Measurements from ENCODE around the gene PLPP3. TPM values are rescaled to one million over a fixed set of nuclear protein-coding genes. Genes with fewer than 3 reads are reported as not detected.
A peak's percentile ranks its signal among the peaks of the same experiment; 100 is the strongest.

Gene PLPP3
- total and polyA plus RNA-seq, 2 of the 8 experiments (the other 6 are each of a cell fraction or from before 2014, with no cell fraction given): 33.2 to 42.0 TPM

GRCh38 chr1:56535362-56535761 is 44.0 kb downstream of the PLPP3 start (continued):
- peak; percentile 48 for TF ChIP-seq CHD7 (IDR thresholded peaks at IDR 0.05; ENCODE audit: insufficient replicate concordance, low read length)
- no peak for TF ChIP-seq CTCF (IDR thresholded peaks at IDR 0.05; ENCODE audit: control extremely low read depth in 1 of 3, insufficient read depth in 1 of 3, low read depth in 1 of 3, low read length in 3 of 3)
- TF ChIP-seq BACH1 (IDR thresholded peaks at IDR 0.05; ENCODE audit: low read length): no peak
- TF ChIP-seq GABPA (IDR thresholded peaks at IDR 0.05; ENCODE audit: borderline replicate concordance, insufficient read depth, low read length): no peak
- TF ChIP-seq KDM5A (IDR thresholded peaks at IDR 0.05; ENCODE audit: low read length): no peak
- no peak for TF ChIP-seq TEAD4 (IDR thresholded peaks at IDR 0.05; ENCODE audit: low read depth, low read length)
- no peak for TF ChIP-seq CHD1 (IDR thresholded peaks at IDR 0.05; ENCODE audit: low read depth, low read length)
- no peak for TF ChIP-seq TAF7 (optimal IDR thresholded peaks at IDR 0.05; ENCODE audit: borderline replicate concordance, low read depth, low read length)
- peak; percentile 47; the same call in 1 of the 2 replicates for TF ChIP-seq YY1 (IDR thresholded peaks at IDR 0.05; ENCODE audit: low read depth, low read length)
- TF ChIP-seq HDAC6 (IDR thresholded peaks at IDR 0.05; ENCODE audit: low read depth, low read length): no peak

All from H1 (cell line).